ENCODE measurements around the gene C19orf12. TPM values are rescaled to one million over a fixed set of nuclear protein-coding genes. Genes with fewer than 3 reads are reported as not detected.

Gene C19orf12
- total RNA-seq, 1 donor from 2014 or later = 36.7 TPM

DNA sequence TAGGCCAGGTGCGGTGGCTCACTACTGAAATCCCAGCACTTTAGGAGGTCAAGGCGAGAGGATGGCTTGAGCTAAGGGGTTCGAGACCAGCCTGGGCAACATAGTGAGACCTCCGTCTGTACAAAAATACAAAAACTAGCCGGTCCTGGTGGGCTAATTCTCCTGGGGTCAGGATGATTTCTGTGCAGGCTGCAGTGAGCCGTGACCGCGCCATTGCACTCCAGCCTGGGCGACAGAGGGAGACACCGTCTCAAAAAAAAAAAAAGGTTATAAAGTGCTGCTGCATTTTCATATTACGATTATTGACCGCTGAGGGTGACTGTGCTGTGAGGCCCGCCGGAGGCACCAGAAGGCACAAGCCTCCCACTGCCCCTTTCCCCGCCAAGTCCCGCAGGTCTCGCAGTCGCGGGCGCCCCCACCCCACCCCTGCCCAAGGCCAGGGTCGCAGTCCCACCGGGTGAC is 50.3 kb downstream of the C19orf12 start:
- no peak for DNase-seq (ENCODE audit: low read depth)

DNA sequence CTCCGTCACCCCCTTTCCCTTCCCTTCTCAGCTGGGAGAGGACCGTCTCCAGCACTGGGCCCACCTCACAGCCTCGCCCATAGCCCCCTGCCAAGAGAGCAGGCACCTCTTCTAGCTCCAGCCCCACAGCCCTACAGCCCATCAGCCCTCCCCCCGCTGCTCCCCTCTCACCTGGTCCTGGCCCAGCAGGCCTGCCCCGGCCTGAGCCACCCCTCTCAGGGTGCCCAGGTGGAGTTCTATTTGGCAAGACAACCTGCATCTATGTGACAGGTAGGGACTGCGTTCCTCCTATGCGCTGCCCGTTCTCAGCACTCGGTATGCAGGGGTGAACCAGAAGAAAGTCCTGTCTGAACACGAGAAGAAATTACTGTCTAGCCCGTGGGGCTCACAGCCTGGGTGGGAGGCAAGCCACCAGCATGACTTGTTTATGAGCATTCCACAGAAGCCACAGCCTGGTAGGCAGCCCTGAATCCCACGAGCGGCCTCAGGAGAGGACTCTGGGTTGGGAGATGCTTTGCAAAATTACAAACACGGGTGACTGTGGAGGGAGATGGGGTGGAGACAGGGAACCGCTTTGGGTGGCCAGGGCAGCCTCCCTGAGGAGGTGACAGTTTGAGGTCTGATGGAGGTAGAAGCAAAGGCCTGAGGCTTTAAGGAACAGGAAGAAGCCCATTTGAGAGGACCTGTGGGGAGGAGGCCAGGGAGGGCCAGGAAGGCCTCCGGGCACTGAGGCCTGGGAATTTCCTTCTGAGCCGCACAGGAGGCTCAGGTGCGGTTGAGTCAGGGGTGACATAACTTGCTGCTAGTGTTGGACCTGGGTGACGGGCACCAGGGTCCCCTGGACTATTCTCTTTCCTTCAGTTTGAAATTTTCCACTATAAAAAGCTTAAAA is 51.0 kb downstream of the C19orf12 start:
- DNase-seq (ENCODE audit: low read depth) = peak; percentile 26

DNA sequence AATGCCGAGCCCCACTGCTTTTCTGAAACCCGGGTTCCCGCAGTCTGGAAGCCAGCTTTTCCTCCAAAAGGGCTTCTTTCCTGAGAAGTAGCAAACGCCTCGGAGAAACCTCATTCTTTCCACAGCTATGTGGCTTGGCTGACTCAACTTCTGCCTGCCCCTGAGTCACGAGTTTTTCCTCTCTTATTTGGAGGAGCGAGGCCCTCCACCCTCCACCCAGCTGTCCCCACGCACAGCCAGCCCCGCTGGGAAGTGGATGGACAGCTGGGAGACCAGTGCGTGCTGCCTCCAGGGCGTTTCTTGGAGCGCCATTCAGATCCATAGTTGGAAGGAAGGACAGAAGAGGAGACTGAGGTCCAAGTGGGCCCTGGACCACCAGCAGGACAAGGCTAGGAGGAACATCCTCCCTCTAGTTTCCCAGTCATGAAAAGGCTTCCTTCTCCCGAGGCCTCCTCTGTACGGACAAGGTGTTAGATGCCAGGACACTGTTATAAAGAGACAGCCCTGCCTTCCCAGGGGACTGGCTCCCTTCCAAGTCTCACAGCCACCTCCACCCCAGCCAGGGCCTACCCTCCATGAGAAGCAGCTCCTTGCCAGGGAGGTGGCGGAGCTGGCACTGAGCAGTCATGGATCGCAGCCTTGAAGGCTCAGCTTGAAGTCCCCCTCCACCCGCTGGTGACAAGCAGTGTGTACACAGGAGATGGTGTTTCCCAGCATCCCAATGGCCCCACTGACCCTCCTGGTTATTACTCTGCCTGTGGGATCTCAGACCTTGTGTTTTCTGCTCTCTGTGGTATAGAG is 52.3 kb downstream of the C19orf12 start:
- peak; percentile 78 for DNase-seq (ENCODE audit: low read depth)

DNA sequence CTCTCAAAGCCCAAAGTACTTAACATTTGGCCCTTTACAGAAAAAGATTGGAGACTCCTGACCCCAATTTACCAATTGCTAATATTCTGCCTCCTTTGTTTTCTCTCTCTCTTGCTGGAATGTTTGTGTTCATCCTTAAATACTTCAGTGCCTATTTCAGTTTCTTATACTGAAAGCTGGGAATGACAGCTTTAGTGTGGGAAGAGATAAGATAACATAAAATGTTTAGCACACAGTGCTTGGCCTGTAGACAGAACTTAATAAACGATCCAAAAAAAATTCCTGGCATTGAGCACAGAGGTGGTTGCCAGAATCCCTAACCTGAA is 52.8 kb downstream of the C19orf12 start:
- DNase-seq (ENCODE audit: low read depth) = no peak

DNA sequence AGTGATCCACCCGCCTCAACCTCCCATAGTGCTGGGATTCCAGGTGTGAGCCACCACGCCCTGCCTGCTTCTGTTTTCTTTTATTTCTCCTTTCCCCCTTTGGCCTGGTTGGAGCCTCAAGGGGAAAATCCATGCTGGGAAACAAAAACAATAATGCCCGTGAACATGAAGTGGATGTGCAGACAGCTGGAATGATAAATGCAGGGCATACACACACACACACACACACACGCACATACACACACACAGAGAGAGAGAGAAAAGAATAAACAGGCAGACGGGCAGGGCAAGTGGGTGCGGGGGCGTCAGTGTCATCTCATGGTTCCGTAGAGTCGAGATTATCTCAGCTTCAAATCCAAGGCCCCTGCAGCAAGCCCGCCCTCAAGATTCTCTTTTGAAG is 54.2 kb downstream of the C19orf12 start:
- DNase-seq (ENCODE audit: low read depth) = no peak

DNA sequence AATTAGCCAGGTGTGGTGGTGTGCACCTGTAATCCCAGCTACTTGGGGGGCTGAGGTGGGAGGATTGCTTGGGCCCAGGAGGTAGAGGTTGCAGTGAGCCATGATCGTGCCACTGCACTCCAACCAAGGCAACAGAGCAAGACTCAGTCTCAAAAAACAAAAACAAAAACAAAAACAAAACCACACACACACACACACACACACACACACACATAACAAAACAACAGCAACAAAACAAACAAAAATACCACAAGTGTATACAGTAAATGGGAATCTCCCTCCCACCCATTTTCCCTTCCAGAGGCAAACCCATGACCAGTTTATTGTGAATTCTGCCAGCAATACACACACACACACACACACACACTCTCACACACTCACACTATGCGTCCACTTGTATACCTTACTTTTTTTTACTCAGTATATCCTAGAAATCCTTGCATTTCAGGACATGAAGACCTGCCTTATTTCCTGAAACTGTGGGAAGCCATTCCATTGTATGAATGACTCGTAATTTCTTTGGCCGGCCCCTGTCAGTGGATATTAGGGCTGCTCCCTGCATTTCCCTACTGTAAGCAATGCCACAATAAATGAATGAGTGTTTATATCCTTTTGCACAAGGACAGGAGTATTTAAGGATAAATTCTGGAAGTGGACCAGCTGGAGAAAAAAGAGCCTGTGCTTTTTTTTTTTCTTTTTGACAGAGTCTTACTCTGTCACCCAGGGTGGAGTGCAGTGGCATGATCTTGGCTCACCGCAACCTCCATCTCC is 56.7 kb downstream of the C19orf12 start:
- no peak for DNase-seq (ENCODE audit: low read depth)

DNA sequence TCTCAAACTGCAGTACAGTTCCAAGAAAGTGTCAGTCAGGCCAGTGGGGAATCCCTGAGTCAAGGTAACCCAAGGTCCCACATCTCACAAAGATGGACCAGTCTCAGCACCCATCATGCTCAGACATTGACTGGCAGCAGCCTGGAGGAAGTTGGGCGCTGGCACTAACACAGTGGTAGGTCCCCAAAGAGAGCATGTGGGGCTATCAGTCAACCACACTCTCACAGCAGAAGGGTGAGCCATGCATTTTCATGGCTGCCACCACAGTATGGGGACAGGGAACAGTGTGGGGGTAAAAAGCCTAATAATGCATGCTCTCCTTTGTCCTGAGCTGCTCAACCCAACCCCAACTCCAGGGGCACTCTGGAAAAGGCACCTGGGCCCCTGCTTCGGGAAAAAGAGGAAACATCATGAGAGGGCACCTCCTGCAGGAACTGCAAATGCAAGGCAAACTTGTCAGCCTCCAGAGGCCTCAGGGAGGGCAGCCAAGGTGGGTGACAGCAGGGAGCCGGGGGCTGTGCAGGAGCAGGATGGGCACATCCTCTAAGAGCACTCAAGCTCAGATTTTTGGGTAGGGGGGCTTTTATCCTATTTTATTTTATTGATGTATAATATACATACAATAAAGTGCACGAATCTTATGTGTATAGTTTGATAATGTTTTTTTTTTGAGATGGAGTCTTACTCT is 59.3 kb downstream of the C19orf12 start:
- no peak for DNase-seq (ENCODE audit: low read depth)

DNA sequence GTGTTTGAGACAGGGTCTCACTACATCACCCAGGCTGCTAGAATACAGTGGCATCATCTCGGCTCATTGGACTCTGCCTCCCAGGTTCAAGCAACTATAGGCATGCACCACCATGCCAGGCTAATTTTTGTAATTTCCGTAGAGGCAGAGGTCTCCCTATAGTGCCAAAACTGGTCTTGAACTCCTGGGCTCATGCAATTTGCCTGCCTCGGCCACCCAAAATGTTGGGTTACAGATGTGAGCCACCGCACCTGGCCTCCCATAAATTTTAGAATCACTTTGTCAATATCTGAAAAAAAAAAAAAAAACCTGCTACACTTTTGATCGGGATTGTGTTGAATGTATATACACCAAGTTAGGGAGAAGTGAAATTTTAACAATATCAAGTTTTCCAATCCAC is 61.7 kb downstream of the C19orf12 start:
- DNase-seq (ENCODE audit: low read depth) = no peak

DNA sequence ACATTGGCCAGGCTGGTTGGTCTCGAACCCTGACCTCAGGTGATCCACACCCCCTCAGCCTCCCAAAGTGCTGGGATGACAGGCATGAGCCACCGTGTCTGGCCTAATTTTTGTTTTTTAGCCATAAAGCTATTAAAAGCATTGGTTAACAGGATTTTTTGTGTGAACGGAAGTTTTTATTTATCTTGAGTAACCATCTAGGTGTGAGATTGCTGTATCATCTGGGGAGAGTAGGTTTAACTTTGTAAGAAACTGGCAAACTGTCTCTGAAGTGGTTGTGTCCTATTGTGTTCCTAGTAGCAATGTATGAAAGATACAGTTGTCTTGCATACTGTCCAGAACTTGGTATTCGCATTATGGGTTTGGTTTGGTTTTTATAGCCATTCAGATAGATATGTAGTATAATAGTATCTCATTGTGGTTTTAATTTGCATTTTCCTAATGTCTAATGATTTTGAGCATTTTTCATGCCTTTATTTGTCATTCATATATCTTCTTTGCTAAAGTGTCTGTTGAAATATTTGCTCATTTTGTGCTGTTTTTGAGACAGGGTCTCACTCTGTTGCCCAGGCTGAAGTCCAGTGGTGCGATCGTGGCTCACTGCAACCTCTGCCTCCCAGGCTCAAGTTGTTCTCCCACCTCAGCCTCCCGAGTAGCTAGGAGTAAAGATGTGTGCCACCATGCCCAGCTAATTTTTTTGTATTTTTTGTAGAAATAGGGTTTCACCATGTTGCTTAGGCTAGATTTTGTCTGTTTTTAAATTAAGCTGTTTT is 63.3 kb downstream of the C19orf12 start:
- DNase-seq (ENCODE audit: low read depth) = no peak

DNA sequence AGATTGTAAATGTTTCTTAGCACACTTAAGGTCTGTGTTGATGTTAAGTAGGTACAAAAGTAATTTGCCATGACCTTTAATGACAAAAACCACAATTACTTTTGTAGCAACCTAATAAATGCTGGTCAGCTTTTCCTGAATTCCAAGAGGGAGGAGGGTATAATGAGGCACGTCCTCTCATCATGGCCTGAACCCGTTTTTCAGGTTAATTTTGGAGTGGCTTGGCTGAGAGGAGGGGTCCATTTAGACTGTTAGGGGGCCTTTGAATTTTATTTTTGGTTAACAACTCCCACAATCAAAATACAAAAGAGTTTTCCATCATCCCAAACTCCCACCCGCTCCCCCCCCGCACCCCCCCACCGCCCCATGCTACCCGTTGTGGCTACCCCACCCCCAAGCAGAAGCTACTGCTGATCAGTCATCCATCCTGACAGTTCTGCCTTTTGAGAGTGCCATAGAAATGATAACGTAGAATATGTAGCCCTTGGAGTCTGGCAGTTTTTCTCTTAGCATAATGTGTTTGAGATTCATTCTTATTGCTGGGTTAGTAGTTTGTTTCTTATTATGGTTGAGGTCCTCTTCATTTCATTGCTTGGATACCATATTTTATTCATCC is 64.2 kb downstream of the C19orf12 start:
- no peak for DNase-seq (ENCODE audit: low read depth)

Other genes starting within 250 kb of the C19orf12 start
- not detected in 2 replicates for gene VSTM2B, start 189.3 kb downstream of the C19orf12 start, total RNA-seq
- gene POP4, start 109.0 kb downstream of the C19orf12 start, total RNA-seq = 66.4 and 113 TPM in 2 replicates
- 7.6 and 20.7 TPM in 2 replicates for gene PLEKHF1, start 49.8 kb downstream of the C19orf12 start, total RNA-seq
- gene CCNE1, start 96.7 kb upstream of the C19orf12 start, total RNA-seq = 6.0 and 8.3 TPM in 2 replicates
- gene URI1, start 227.0 kb upstream of the C19orf12 start, total RNA-seq = 60.4 and 74.9 TPM in 2 replicates

Measured in renal cortical epithelial cell (primary cell).